WTC11 (cell line): ENCODE results near the gene USH2A. TPM values are rescaled to one million over a fixed set of nuclear protein-coding genes. Genes with fewer than 3 reads are reported as not detected.

Experiments used
- ATAC-seq: fragments of 200-7000 bp; cut with Tn5 transposase; 2 replicates; pipeline ENCODE4 v1.10.0; 2021; ENCODE audit warnings: mild to moderate bottlenecking, moderate library complexity
- CTCF ChIA-PET: fragments of 300-600 bp; sonication (Branson Sonifier 250); formaldehyde crosslinking; loops from one replicate; lab custom pipeline; 2021; ENCODE audit warnings: antibody characterized with exemption; lab: Charles Lee
- POLR2A ChIA-PET: fragments of 350-600 bp; sonication (Branson Sonifier 250); formaldehyde crosslinking; loops from one replicate; lab custom pipeline; 2021; ENCODE audit warnings: antibody characterized with exemption; lab: Charles Lee
- DNase-seq: peaks from one replicate; pipeline ENCODE4 v3.0.0; 2021; ENCODE audit warnings: low spot score
- H3K27ac Mint-ChIP-seq: 2 replicates; pipeline ENCODE4 v1.8.0; 2021; ENCODE audit warnings: mixed read lengths
- H3K27me3 Mint-ChIP-seq: 2 replicates; pipeline ENCODE4 v1.8.0; 2021; ENCODE audit warnings: low read depth, mild to moderate bottlenecking, moderate library complexity, mixed read lengths
- H3K36me3 Mint-ChIP-seq: 2 replicates; pipeline ENCODE4 v1.8.0; 2021; ENCODE audit warnings: mixed read lengths
- H3K4me1 Mint-ChIP-seq: 2 replicates; pipeline ENCODE4 v1.8.0; 2022; ENCODE audit warnings: mixed read lengths
- H3K4me3 Mint-ChIP-seq: 2 replicates; pipeline ENCODE4 v1.8.0; 2021; ENCODE audit warnings: mild to moderate bottlenecking, moderate library complexity, mixed read lengths
- H3K9me3 Mint-ChIP-seq: 2 replicates; pipeline ENCODE4 v1.8.0; 2021; ENCODE audit warnings: mixed read lengths
- ARID4B ChIP-seq: sonication (generic); formaldehyde crosslinking; IDR thresholded peaks from 2 replicates; pipeline ENCODE4 v1.8.0; 2023; ENCODE audit warnings: missing genetic modification reagents, mild to moderate bottlenecking, borderline replicate concordance
- ATF2 ChIP-seq: sonication (generic); formaldehyde crosslinking; IDR thresholded peaks from 2 replicates; pipeline ENCODE4 v1.8.1; 2022; ENCODE audit warnings: low read depth, missing genetic modification reagents, borderline replicate concordance
- CREM ChIP-seq: sonication (generic); formaldehyde crosslinking; IDR thresholded peaks from 2 replicates; pipeline ENCODE4 v1.8.1; 2022; ENCODE audit warnings: mild to moderate bottlenecking, missing genetic modification reagents, moderate library complexity
- CTCF ChIP-seq: fragments of 200-600 bp; IDR thresholded peaks from 2 replicates; pipeline ENCODE4 v1.8.0; 2022; ENCODE audit warnings: antibody characterized with exemption
- ERG ChIP-seq: fragments of 250-450 bp; sonication (Bioruptor Pico); IDR thresholded peaks from 2 replicates; pipeline ENCODE4 v1.8.0; 2021; ENCODE audit warnings: mild to moderate bottlenecking
- GRHL2 ChIP-seq: fragments of 250-450 bp; sonication (Bioruptor Pico); IDR thresholded peaks from 2 replicates; pipeline ENCODE4 v1.8.0; 2022; ENCODE audit warnings: mild to moderate bottlenecking, moderate library complexity; ENCODE audit not compliant: insufficient replicate concordance, severe bottlenecking
- HMGXB4 ChIP-seq: sonication (generic); formaldehyde crosslinking; IDR thresholded peaks from 2 replicates; pipeline ENCODE4 v1.8.1; 2023; ENCODE audit warnings: mild to moderate bottlenecking, moderate library complexity, missing genetic modification reagents
- MAX ChIP-seq: sonication (generic); formaldehyde crosslinking; IDR thresholded peaks from 2 replicates; pipeline ENCODE4 v1.8.0; 2022; ENCODE audit warnings: mild to moderate bottlenecking, missing genetic modification reagents
- NFATC4 ChIP-seq: fragments of 250-450 bp; sonication (Bioruptor Pico); IDR thresholded peaks from 2 replicates; pipeline ENCODE4 v1.9.0; 2021; ENCODE audit warnings: mild to moderate bottlenecking
- NR1H2 ChIP-seq: sonication (generic); formaldehyde crosslinking; IDR thresholded peaks from 2 replicates; pipeline ENCODE4 v1.9.0; 2021; ENCODE audit warnings: mild to moderate bottlenecking, moderate library complexity, missing genetic modification reagents
- NR2C2 ChIP-seq: sonication (generic); formaldehyde crosslinking; IDR thresholded peaks from 2 replicates; pipeline ENCODE4 v1.8.0; 2022; ENCODE audit warnings: mild to moderate bottlenecking, missing genetic modification reagents
- NR3C1 ChIP-seq: sonication (generic); formaldehyde crosslinking; conservative IDR thresholded peaks from 2 replicates; pipeline ENCODE4 v1.8.1; 2023; ENCODE audit warnings: low read depth, mild to moderate bottlenecking, missing genetic modification reagents
- RELA ChIP-seq: sonication (generic); formaldehyde crosslinking; IDR thresholded peaks from 2 replicates; pipeline ENCODE4 v1.8.1; 2022; ENCODE audit warnings: missing genetic modification reagents, mild to moderate bottlenecking, borderline replicate concordance
- SMAD3 ChIP-seq: sonication (generic); formaldehyde crosslinking; IDR thresholded peaks from 2 replicates; pipeline ENCODE4 v1.8.0; 2022; ENCODE audit warnings: missing genetic modification reagents, mild to moderate bottlenecking, borderline replicate concordance
- SOX15 ChIP-seq: fragments of 250-450 bp; sonication (Bioruptor Pico); IDR thresholded peaks from 2 replicates; pipeline ENCODE4 v1.9.0; 2021; ENCODE audit warnings: mild to moderate bottlenecking
- ZNF263 ChIP-seq: sonication (generic); formaldehyde crosslinking; IDR thresholded peaks from 2 replicates; pipeline ENCODE4 v1.8.1; 2022; ENCODE audit warnings: low read depth, mild to moderate bottlenecking, moderate library complexity, missing genetic modification reagents
- ZNF281 ChIP-seq: sonication (generic); formaldehyde crosslinking; IDR thresholded peaks from 2 replicates; pipeline ENCODE4 v1.8.0; 2023; ENCODE audit warnings: mild to moderate bottlenecking, missing genetic modification reagents
- ZNF317 ChIP-seq: sonication (generic); formaldehyde crosslinking; IDR thresholded peaks from 2 replicates; pipeline ENCODE4 v1.8.1; 2023; ENCODE audit warnings: low read depth, mild to moderate bottlenecking, moderate library complexity, missing genetic modification reagents, borderline replicate concordance
- ZNF425 ChIP-seq: fragments of 250-450 bp; sonication (Bioruptor Pico); conservative IDR thresholded peaks from 2 replicates; pipeline ENCODE4 v1.9.0; 2021; ENCODE audit warnings: mild to moderate bottlenecking
- total RNA-seq: library from RNA; stranded (reverse); gene quantifications from 3 replicates; pipeline ENCODE4 v1.2.3, GENCODE V29; 2021

Gene USH2A
- total RNA-seq, 1 experiment from 2014 or later: 0.37 TPM

GRCh38 chr1:215777370-215777925 is 645.8 kb downstream of the USH2A start (continued):
- TF ChIP-seq ZNF281 (CRISPR knock-in tag) (no peak), NR1H2 (CRISPR knock-in tag) (no peak)

GRCh38 chr1:215776336-215776735 is 646.9 kb downstream of the USH2A start:
- H3K4me3 Mint-ChIP-seq: no peak overlapping the region
- ChIA-PET POLR2A (no interaction called here), CTCF (interaction anchor here (0.6 to 1.2 kb wide), 3 partner anchors 8 to 1055 kb away, joined by 3 to 5 read pairs (median 4); no protein-coding TSS in a partner anchor)
- H3K27ac Mint-ChIP-seq: no peak overlapping the region
- DNase-seq (no peak), ATAC-seq (peak; percentile 50)
- TF ChIP-seq ZNF317: no peak
- TF ChIP-seq CREM (CRISPR knock-in tag): no peak
- no peak for TF ChIP-seq ATF2 (CRISPR knock-in tag)
- no peak for TF ChIP-seq ARID4B (CRISPR knock-in tag)
- no peak for TF ChIP-seq SMAD3 (CRISPR knock-in tag)
- no peak for TF ChIP-seq SOX15 (CRISPR knock-in tag)
- no peak for TF ChIP-seq ERG (CRISPR knock-in tag)
- no peak for TF ChIP-seq ZNF425 (CRISPR knock-in tag)
- TF ChIP-seq NR2C2: no peak
- no peak for TF ChIP-seq MAX
- TF ChIP-seq NFATC4 (CRISPR knock-in tag): no peak
- TF ChIP-seq NR3C1 (CRISPR knock-in tag): no peak
- no peak for TF ChIP-seq CTCF
- TF ChIP-seq RELA (CRISPR knock-in tag): no peak
- TF ChIP-seq ZNF263 (CRISPR knock-in tag): no peak
- no peak for TF ChIP-seq GRHL2 (CRISPR knock-in tag)
- no peak for TF ChIP-seq HMGXB4 (CRISPR knock-in tag)
- no peaks in the 10 kb centered on the region for H3K9me3 Mint-ChIP-seq
- no peaks in the 10 kb centered on the region for H3K36me3 Mint-ChIP-seq
- no peaks in the 10 kb centered on the region for H3K27me3 Mint-ChIP-seq
- H3K4me1 Mint-ChIP-seq: peaks cover 40% of the 10 kb centered on the region
